ENCODE results near the gene NIPSNAP2. TPM values are rescaled to one million over a fixed set of nuclear protein-coding genes. Genes with fewer than 3 reads are reported as not detected.
A peak's percentile ranks its signal among the peaks of the same experiment; 100 is the strongest.

Gene NIPSNAP2
- 64.4 TPM for total RNA-seq
- 60.3 TPM for polyA plus RNA-seq (ENCODE audit: insufficient read depth, low read depth, low replicate concordance)
- long read RNA-seq, donor 1, transcript NIPSNAP2-201 (10 exons, 1,999 nt), result major isoform, 22 of 33 reads
- long read RNA-seq, donor 1, partial matches to known transcripts, result 7 of 33 reads
- long read RNA-seq, donor 1, other reads (novel, unspliced or antisense), result 0 of 33 reads
- long read RNA-seq, donor 2, transcript NIPSNAP2-201 (10 exons, 1,999 nt), result major isoform, 30 of 53 reads
- long read RNA-seq, donor 2, partial matches to known transcripts, result 23 of 53 reads
- long read RNA-seq, donor 2, other reads (novel, unspliced or antisense), result 0 of 53 reads
- long read RNA-seq, donor 3, transcript NIPSNAP2-201 (10 exons, 1,999 nt), result major isoform, 31 of 60 reads
- long read RNA-seq, donor 3, partial matches to known transcripts, result 25 of 60 reads
- long read RNA-seq, donor 3, other reads (novel, unspliced or antisense), result 0 of 60 reads
- long read RNA-seq, donor 4, transcript NIPSNAP2-201 (10 exons, 1,999 nt), result major isoform, 23 of 47 reads
- long read RNA-seq, donor 4, partial matches to known transcripts, result 24 of 47 reads
- long read RNA-seq, donor 4, other reads (novel, unspliced or antisense), result 0 of 47 reads
- long read RNA-seq, donor 5, partial matches to known transcripts, result 0 of 2 reads
- long read RNA-seq, donor 5, other reads (novel, unspliced or antisense), result 0 of 2 reads
- long read RNA-seq, donor 6, full-length matches to known transcripts, result 57 of 168 reads
- long read RNA-seq, donor 6, partial matches to known transcripts, result 111 of 168 reads
- long read RNA-seq, donor 6, other reads (novel, unspliced or antisense), result 0 of 168 reads
- long read RNA-seq, donor 7, transcript NIPSNAP2-201 (10 exons, 1,999 nt), result major isoform, 68 of 81 reads
- long read RNA-seq, donor 7, partial matches to known transcripts, result 4 of 81 reads
- long read RNA-seq, donor 7, other reads (novel, unspliced or antisense), result 9 of 81 reads
- long read RNA-seq, donor 8, transcript NIPSNAP2-201 (10 exons, 1,999 nt), result major isoform, 33 of 56 reads
- long read RNA-seq, donor 8, partial matches to known transcripts, result 21 of 56 reads
- long read RNA-seq, donor 8, other reads (novel, unspliced or antisense), result 0 of 56 reads
- long read RNA-seq, donor 9, transcript NIPSNAP2-201 (10 exons, 1,999 nt), result major isoform, 25 of 50 reads
- long read RNA-seq, donor 9, partial matches to known transcripts, result 24 of 50 reads
- long read RNA-seq, donor 9, other reads (novel, unspliced or antisense), result 0 of 50 reads
- long read RNA-seq, donor 10, transcript NIPSNAP2-201 (10 exons, 1,999 nt), result major isoform, 20 of 52 reads
- long read RNA-seq, donor 10, partial matches to known transcripts, result 31 of 52 reads
- long read RNA-seq, donor 10, other reads (novel, unspliced or antisense), result 0 of 52 reads

GRCh38 chr7:55964261-55965099 lies at the start of gene NIPSNAP2:
Gene NIPSNAP2, plus strand, starts transcription at chr7:55964585. Its CDS starts 25 bp downstream, at chr7:55964610.
- H3K9ac ChIP-seq (ENCODE audit: low read length in 3 of 3), result peak within 1 kb of the TSS; percentile 24 to 91 (median 82)
- peaks cover 0 to 3% (median 0%) of the 10 kb centered on the region in 3 donors for H3K36me3 ChIP-seq (ENCODE audit: control insufficient read depth in 2 of 3, insufficient read depth in 3 of 3, low read length in 3 of 3)
- FAIRE-seq, result no peak
- H3K4me3 ChIP-seq (ENCODE audit: low read length in 3 of 3), result peak within 1 kb of the TSS; percentile 66 to 83 (median 70)
- no peaks in the 10 kb centered on the region for H3K9me3 ChIP-seq (ENCODE audit: control insufficient read depth in 2 of 3, insufficient read depth in 1 of 3, low read length in 3 of 3)
- intact Hi-C loops (cut with DNase I), result no loop called here
- TF ChIP-seq CTCF (IDR thresholded peaks at IDR 0.05; ENCODE audit: borderline replicate concordance, extremely low read depth, insufficient read depth), result peak; percentile 70
- H3K27ac ChIP-seq (ENCODE audit: low read depth in 2 of 2, low read length in 2 of 2), result peak within 1 kb of the TSS; percentile 88 to 90
- H3K4me1 ChIP-seq (ENCODE audit: control insufficient read depth in 2 of 3, insufficient read depth in 2 of 3, low read depth in 1 of 3, low read length in 3 of 3), result peaks cover 0 to 5% (median 3%) of the 10 kb centered on the region in 3 donors
- no peaks in the 10 kb centered on the region for H3K27me3 ChIP-seq (ENCODE audit: control insufficient read depth, insufficient read depth, low read length)
- peak; percentile 68 to 96 (median 81) for DNase-seq

GRCh38 chr7:55917771-55918170 lies 46.6 kb upstream of the NIPSNAP2 start:
- Histone ChIP-seq H3K4me3 (ENCODE audit: low read length in 3 of 3) (no peak overlapping the region), H3K4me1 (ENCODE audit: control insufficient read depth in 2 of 3, insufficient read depth in 2 of 3, low read depth in 1 of 3, low read length in 3 of 3) (no peaks in the 10 kb centered on the region), H3K9me3 (ENCODE audit: control insufficient read depth in 2 of 3, insufficient read depth in 1 of 3, low read length in 3 of 3) (no peaks in the 10 kb centered on the region), H3K27me3 (ENCODE audit: control insufficient read depth, insufficient read depth, low read length) (no peaks in the 10 kb centered on the region), H3K9ac (ENCODE audit: low read length in 3 of 3) (no peak overlapping the region), H3K27ac (ENCODE audit: low read depth in 2 of 2, low read length in 2 of 2) (no peak overlapping the region), H3K36me3 (ENCODE audit: control insufficient read depth in 2 of 3, insufficient read depth in 3 of 3, low read length in 3 of 3) (peaks cover 0 to 8% (median 2%) of the 10 kb centered on the region in 3 donors)
- no peak for TF ChIP-seq CTCF (IDR thresholded peaks at IDR 0.05; ENCODE audit: borderline replicate concordance, extremely low read depth, insufficient read depth)
- intact Hi-C loops (cut with DNase I), result no loop called here
- DNase-seq (no peak), FAIRE-seq (no peak)

Data from kidney (tissue), 22 donors.